Endodermal cell (in vitro differentiated cells): ENCODE results near the gene SLC24A4. TPM values are rescaled to one million over a fixed set of nuclear protein-coding genes. Genes with fewer than 3 reads are reported as not detected.

ENCODE experiments used
- DNase-seq: peaks from one replicate; pipeline ENCODE4 v3.0.0-alpha.2; 2017
- H3K27ac ChIP-seq: 2 replicates; pipeline ENCODE4 v1.5.1; 2013; ENCODE audit warnings: mild to moderate bottlenecking, low read depth, low read length, moderate library complexity
- H3K27me3 ChIP-seq: 2 replicates; pipeline ENCODE4 v1.6.1; 2013; ENCODE audit warnings: mild to moderate bottlenecking, low read length, moderate library complexity; ENCODE audit not compliant: insufficient read depth, control insufficient read depth, poor library complexity, severe bottlenecking
- H3K36me3 ChIP-seq: 2 replicates; pipeline ENCODE4 v1.7.0; 2013; ENCODE audit warnings: mild to moderate bottlenecking, low read length, moderate library complexity; ENCODE audit not compliant: control insufficient read depth, insufficient read depth
- H3K4me1 ChIP-seq: one replicate; pipeline ENCODE4 v1.7.0; 2013; ENCODE audit warnings: low read length; ENCODE audit not compliant: control insufficient read depth, insufficient read depth
- H3K4me3 ChIP-seq: 2 replicates; pipeline ENCODE4 v1.5.1; 2013; ENCODE audit warnings: mild to moderate bottlenecking, low read length, moderate library complexity
- H3K9ac ChIP-seq: 2 replicates; pipeline ENCODE4 v1.6.1; 2013; ENCODE audit warnings: mild to moderate bottlenecking, low read length, moderate library complexity; ENCODE audit not compliant: poor library complexity, severe bottlenecking; ENCODE audit errors: extremely low read depth
- H3K9me3 ChIP-seq: 2 replicates; pipeline ENCODE4 v1.6.1; 2013; ENCODE audit warnings: mild to moderate bottlenecking, low read length, moderate library complexity; ENCODE audit not compliant: control insufficient read depth
- H3K27ac Mint-ChIP-seq: 2 replicates; pipeline ENCODE4 v1.8.0; 2020; ENCODE audit warnings: mixed read lengths
- H3K27me3 Mint-ChIP-seq: 2 replicates; pipeline ENCODE4 v1.8.0; 2021; ENCODE audit warnings: mild to moderate bottlenecking, mixed read lengths; ENCODE audit not compliant: insufficient read depth
- H3K36me3 Mint-ChIP-seq: 2 replicates; pipeline ENCODE4 v1.8.0; 2020; ENCODE audit warnings: low read depth, mixed read lengths
- H3K4me1 Mint-ChIP-seq: 2 replicates; pipeline ENCODE4 v1.8.0; 2020; ENCODE audit warnings: mixed read lengths
- H3K4me3 Mint-ChIP-seq: 2 replicates; pipeline ENCODE4 v1.8.0; 2020; ENCODE audit warnings: mild to moderate bottlenecking, moderate library complexity, mixed read lengths
- H3K9me3 Mint-ChIP-seq: 2 replicates; pipeline ENCODE4 v1.8.0; 2020; ENCODE audit warnings: mild to moderate bottlenecking, mixed read lengths
- CTCF ChIP-seq: fragments of 200-600 bp; sonication (generic); conservative IDR thresholded peaks from 2 replicates; pipeline ENCODE4 v1.5.0; 2021; ENCODE audit warnings: antibody characterized with exemption, mild to moderate bottlenecking
- WGBS, 2 experiments: methylation state at CpG; one replicate each; pipeline versions ENCODE4 v1.1.5 to v1.1.7; 2013; ENCODE audit warnings: missing lambda C conversion rate in 2 of 2, mixed read lengths in 1 of 2; ENCODE audit not compliant: insufficient coverage in 1 of 2, insufficient read length in 1 of 2; 5-methylcytosine and 5-hydroxymethylcytosine counted together
- total RNA-seq, 2 donors: library from RNA; stranded (reverse); fragmentation: NEBNext Ultra II Directional in 1 of 2; extraction: Animal tissue kit (Norgen Biotek cat#: 25700) in 1 of 2; gene quantifications; 2 replicates in 1 of 2; 3 replicates in 1 of 2; pipeline ENCODE4 v1.2.1, GENCODE V29; 2021

SLC24A4 gene
- total RNA-seq, 2 donors from 2014 or later, result 0.09 to 0.29 TPM

GRCh38 chr14:92463141-92463540 is 140.2 kb downstream of the SLC24A4 start:
- peaks cover 8% of the 10 kb centered on the region for H3K9me3 ChIP-seq
- Mint-ChIP-seq H3K27me3 (peaks cover 3% of the 10 kb centered on the region), H3K9me3 (peaks cover 5% of the 10 kb centered on the region), H3K27ac (no peak overlapping the region), H3K4me1 (no peaks in the 10 kb centered on the region), H3K36me3 (no peaks in the 10 kb centered on the region), H3K4me3 (no peak overlapping the region)
- H3K9ac ChIP-seq, result no peak overlapping the region
- no peaks in the 10 kb centered on the region for H3K36me3 ChIP-seq
- H3K4me1 ChIP-seq, result no peaks in the 10 kb centered on the region
- H3K27me3 ChIP-seq, result no peaks in the 10 kb centered on the region
- H3K4me3 ChIP-seq, result no peak overlapping the region
- no peak for TF ChIP-seq CTCF
- H3K27ac ChIP-seq, result no peak overlapping the region
- no peak for DNase-seq
- WGBS, 2 experiments, result 83 to 84% methylated on average over 8 to 12 of the region's 12 CpGs

GRCh38 chr14:92464156-92464555 is 141.2 kb downstream of the SLC24A4 start:
- peaks cover 9% of the 10 kb centered on the region for H3K9me3 Mint-ChIP-seq
- no peak overlapping the region for H3K4me3 Mint-ChIP-seq
- Histone ChIP-seq H3K9me3 (peaks cover 8% of the 10 kb centered on the region), H3K9ac (no peak overlapping the region), H3K4me3 (no peak overlapping the region), H3K36me3 (no peaks in the 10 kb centered on the region), H3K27ac (no peak overlapping the region), H3K4me1 (no peaks in the 10 kb centered on the region), H3K27me3 (no peaks in the 10 kb centered on the region)
- no peak for TF ChIP-seq CTCF
- 88 to 90% methylated on average over 2 to 6 of the region's 6 CpGs for WGBS, 2 experiments
- no peaks in the 10 kb centered on the region for H3K36me3 Mint-ChIP-seq
- peak; percentile 18 for DNase-seq
- peaks cover 3% of the 10 kb centered on the region for H3K27me3 Mint-ChIP-seq
- no peaks in the 10 kb centered on the region for H3K4me1 Mint-ChIP-seq
- H3K27ac Mint-ChIP-seq, result no peak overlapping the region

GRCh38 chr14:92464716-92465115 is 141.8 kb downstream of the SLC24A4 start:
- Histone ChIP-seq H3K9me3 (peaks cover 12% of the 10 kb centered on the region), H3K4me1 (no peaks in the 10 kb centered on the region), H3K27ac (no peak overlapping the region), H3K4me3 (no peak overlapping the region), H3K36me3 (no peaks in the 10 kb centered on the region), H3K9ac (no peak overlapping the region), H3K27me3 (no peaks in the 10 kb centered on the region)
- TF ChIP-seq CTCF, result no peak
- no peak overlapping the region for H3K4me3 Mint-ChIP-seq
- peaks cover 13% of the 10 kb centered on the region for H3K9me3 Mint-ChIP-seq
- peaks cover 3% of the 10 kb centered on the region for H3K27me3 Mint-ChIP-seq
- WGBS, 2 experiments, result 90 to 93% methylated on average over 8 to 9 of the region's 9 CpGs
- H3K4me1 Mint-ChIP-seq, result no peaks in the 10 kb centered on the region
- H3K27ac Mint-ChIP-seq, result no peak overlapping the region
- peak; percentile 42 for DNase-seq
- H3K36me3 Mint-ChIP-seq, result no peaks in the 10 kb centered on the region
